HepG2 (cell line): ENCODE measurements around the gene UBE2L6. TPM values are rescaled to one million over a fixed set of nuclear protein-coding genes. Genes with fewer than 3 reads are reported as not detected.

ENCODE experiments used
- AGO2 ChIP-seq: fragments of 200-400 bp; formaldehyde crosslinking; optimal IDR thresholded peaks from 2 replicates; pipeline ENCODE3; 2017; ENCODE audit warnings: mild to moderate bottlenecking, low read depth, low read length, moderate library complexity
- ARNT ChIP-seq: fragments of 450-650 bp; IDR thresholded peaks from 2 replicates; pipeline ENCODE4 v1.6.1; 2017
- ATF2 ChIP-seq: sonication (generic); formaldehyde crosslinking; IDR thresholded peaks from 2 replicates; pipeline ENCODE4 v1.4.0; 2020; ENCODE audit warnings: missing genetic modification reagents
- CAMTA2 ChIP-seq: sonication (generic); formaldehyde crosslinking; IDR thresholded peaks from 2 replicates; pipeline ENCODE4 v1.4.0; 2020; ENCODE audit warnings: mild to moderate bottlenecking, missing genetic modification reagents, borderline replicate concordance
- E2F1 ChIP-seq: sonication (generic); formaldehyde crosslinking; IDR thresholded peaks from 2 replicates; pipeline ENCODE4 v1.5.0; 2020; ENCODE audit warnings: missing genetic modification reagents
- HBP1 ChIP-seq: IDR thresholded peaks from 2 replicates; pipeline ENCODE4 v1.6.1; 2016; ENCODE audit warnings: low read depth, control low read depth
- HNF1A ChIP-seq, 2 experiments: sonication (generic) in 1 of 2; formaldehyde crosslinking in 1 of 2; IDR thresholded peaks; 2 replicates each; pipeline versions ENCODE4 v1.4.0 to v1.6.1; 2016 to 2020; ENCODE audit warnings: borderline replicate concordance in 1 of 2, low read depth in 1 of 2, mild to moderate bottlenecking in 1 of 2, missing genetic modification reagents in 1 of 2
- KDM5B ChIP-seq: sonication (generic); formaldehyde crosslinking; IDR thresholded peaks from 2 replicates; pipeline ENCODE4 v1.4.0; 2020; ENCODE audit warnings: missing genetic modification reagents, mild to moderate bottlenecking, borderline replicate concordance
- NFKB2 ChIP-seq: sonication (generic); formaldehyde crosslinking; IDR thresholded peaks from 2 replicates; pipeline ENCODE4 v1.4.0; 2020; ENCODE audit warnings: missing genetic modification reagents, borderline replicate concordance
- NR0B2 ChIP-seq: sonication (generic); formaldehyde crosslinking; IDR thresholded peaks from 2 replicates; pipeline ENCODE4 v1.4.0; 2020; ENCODE audit warnings: mild to moderate bottlenecking, missing genetic modification reagents
- RCOR2 ChIP-seq: IDR thresholded peaks from 2 replicates; pipeline ENCODE4 v1.6.1; 2016; ENCODE audit warnings: missing biosample characterization, missing genetic modification reagents
- SRF ChIP-seq: IDR thresholded peaks from 2 replicates; pipeline ENCODE4 v1.6.1; 2011; ENCODE audit warnings: mild to moderate bottlenecking, low read depth, low read length, moderate library complexity
- THRA ChIP-seq: sonication (generic); formaldehyde crosslinking; IDR thresholded peaks from 2 replicates; pipeline ENCODE4 v1.4.0; 2020; ENCODE audit warnings: missing genetic modification reagents, borderline replicate concordance
- ZNF605 ChIP-seq: sonication (generic); formaldehyde crosslinking; IDR thresholded peaks from 2 replicates; pipeline ENCODE4 v1.8.0; 2022; ENCODE audit warnings: mild to moderate bottlenecking, missing genetic modification reagents
- polyA plus RNA-seq, 8 experiments: library from polyadenylated mRNA; depleted of rRNA in 3 of 8; stranded (reverse) in 7 of 8; unstranded in 1 of 8; fragments of >200 nt; fragmentation: Illumina TruSeq in 4 of 8; extraction: Trizol in 4 of 8; gene quantifications; 2 replicates each; pipeline versions ENCODE4 v1.2.1 to v1.2.3, GENCODE V29; 2011 to 2016; ENCODE audit warnings: low read depth in 4 of 8, missing spikeins in 1 of 8, mixed read lengths in 1 of 8; ENCODE audit not compliant: insufficient read depth in 1 of 8
- total RNA-seq, 5 experiments: library from RNA; depleted of rRNA; stranded (reverse); fragments of >200 nt; fragmentation: Illumina TruSeq; extraction: Trizol; gene quantifications; 2 replicates each; pipeline ENCODE4 v1.2.3, GENCODE V29; 2016; ENCODE audit warnings: low read depth in 1 of 5

UBE2L6 gene
- total and polyA plus RNA-seq, 2 of the 13 experiments (the other 11 are each of a cell fraction or from before 2014, with no cell fraction given) = 30.3 to 30.4 TPM

GRCh38 chr11:57515332-57516060 lies 52.0 kb downstream of the UBE2L6 start, which contains the start of gene SLC43A1 (continued):
- TF ChIP-seq HNF1A (IDR thresholded peaks at IDR 0.05; ENCODE audit: low read depth) = no peak
- TF ChIP-seq HNF1A (CRISPR knock-in tag; IDR thresholded peaks at IDR 0.05; ENCODE audit: borderline replicate concordance) = peak; percentile 35; the same call in 1 of the 2 replicates
- no peak for TF ChIP-seq HBP1 (CRISPR knock-in tag)
- peak; percentile 29 for TF ChIP-seq AGO2
- TF ChIP-seq RCOR2 = no peak
- TF ChIP-seq ATF2 (CRISPR knock-in tag) = 0 out of 2 replicates have a peak, but pooled peaks have one; percentile 12
- TF ChIP-seq NR0B2 (CRISPR knock-in tag) = peak; percentile 89
- peak; percentile 68 for TF ChIP-seq KDM5B
- TF ChIP-seq CAMTA2 (CRISPR knock-in tag) = no peak
- TF ChIP-seq THRA (CRISPR knock-in tag) = peak; percentile 42
- TF ChIP-seq ZNF605 (CRISPR knock-in tag) = no peak; the same call in 1 of the 2 replicates
- TF ChIP-seq SRF = no peak
- no peak for TF ChIP-seq E2F1 (CRISPR knock-in tag)
- TF ChIP-seq ARNT = no peak
- TF ChIP-seq NFKB2 (CRISPR knock-in tag) = peak; percentile 69; the same call in 1 of the 2 replicates
